ENCODE results near the gene NFKBIL1. TPM values are rescaled to one million over a fixed set of nuclear protein-coding genes. Genes with fewer than 3 reads are reported as not detected.

The NFKBIL1 gene
- total and polyA plus RNA-seq, 9 of the 15 experiments (the other 6 are each of a cell fraction or from before 2014, with no cell fraction given), result 0.49 to 33.1 (median 7.6) TPM

DNA sequence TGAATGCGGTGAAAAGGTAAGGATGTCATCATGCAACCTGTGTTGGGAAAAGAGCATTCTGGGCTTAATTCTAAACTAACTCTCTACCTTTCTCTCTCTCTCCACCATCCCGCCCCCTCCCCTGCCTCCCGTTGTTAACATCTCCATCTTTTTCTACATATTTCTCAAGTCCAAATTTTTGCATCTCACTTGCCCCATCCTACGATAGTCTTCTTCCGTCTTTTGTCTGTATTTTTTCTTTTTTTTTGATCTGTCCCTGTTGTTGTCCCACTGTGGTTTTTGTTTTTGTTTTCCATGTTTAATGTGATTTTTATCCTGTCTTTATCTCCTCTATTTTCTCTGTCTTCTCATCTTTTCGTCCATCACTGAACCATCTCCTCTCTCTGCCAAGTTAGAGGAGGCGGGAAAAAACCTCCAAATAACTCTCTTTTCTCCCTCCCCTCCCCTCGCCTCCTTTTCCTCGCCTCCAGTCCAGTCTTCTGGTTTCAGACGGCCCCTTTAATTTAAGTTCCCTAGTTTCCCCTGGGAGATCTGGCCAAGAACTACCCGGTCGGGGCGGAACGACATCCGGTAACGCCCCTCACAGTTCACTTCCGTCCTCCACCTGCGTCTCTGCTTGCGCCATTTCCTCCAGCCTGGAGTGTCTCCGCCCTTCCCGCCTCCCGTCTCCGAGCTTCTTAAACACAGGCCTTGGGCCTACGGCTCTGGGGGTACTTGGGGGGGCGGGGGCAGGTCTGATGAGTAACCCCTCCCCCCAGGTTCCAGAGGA, at the start of gene NFKBIL1 (continued):
- TF ChIP-seq, protein P1, sequence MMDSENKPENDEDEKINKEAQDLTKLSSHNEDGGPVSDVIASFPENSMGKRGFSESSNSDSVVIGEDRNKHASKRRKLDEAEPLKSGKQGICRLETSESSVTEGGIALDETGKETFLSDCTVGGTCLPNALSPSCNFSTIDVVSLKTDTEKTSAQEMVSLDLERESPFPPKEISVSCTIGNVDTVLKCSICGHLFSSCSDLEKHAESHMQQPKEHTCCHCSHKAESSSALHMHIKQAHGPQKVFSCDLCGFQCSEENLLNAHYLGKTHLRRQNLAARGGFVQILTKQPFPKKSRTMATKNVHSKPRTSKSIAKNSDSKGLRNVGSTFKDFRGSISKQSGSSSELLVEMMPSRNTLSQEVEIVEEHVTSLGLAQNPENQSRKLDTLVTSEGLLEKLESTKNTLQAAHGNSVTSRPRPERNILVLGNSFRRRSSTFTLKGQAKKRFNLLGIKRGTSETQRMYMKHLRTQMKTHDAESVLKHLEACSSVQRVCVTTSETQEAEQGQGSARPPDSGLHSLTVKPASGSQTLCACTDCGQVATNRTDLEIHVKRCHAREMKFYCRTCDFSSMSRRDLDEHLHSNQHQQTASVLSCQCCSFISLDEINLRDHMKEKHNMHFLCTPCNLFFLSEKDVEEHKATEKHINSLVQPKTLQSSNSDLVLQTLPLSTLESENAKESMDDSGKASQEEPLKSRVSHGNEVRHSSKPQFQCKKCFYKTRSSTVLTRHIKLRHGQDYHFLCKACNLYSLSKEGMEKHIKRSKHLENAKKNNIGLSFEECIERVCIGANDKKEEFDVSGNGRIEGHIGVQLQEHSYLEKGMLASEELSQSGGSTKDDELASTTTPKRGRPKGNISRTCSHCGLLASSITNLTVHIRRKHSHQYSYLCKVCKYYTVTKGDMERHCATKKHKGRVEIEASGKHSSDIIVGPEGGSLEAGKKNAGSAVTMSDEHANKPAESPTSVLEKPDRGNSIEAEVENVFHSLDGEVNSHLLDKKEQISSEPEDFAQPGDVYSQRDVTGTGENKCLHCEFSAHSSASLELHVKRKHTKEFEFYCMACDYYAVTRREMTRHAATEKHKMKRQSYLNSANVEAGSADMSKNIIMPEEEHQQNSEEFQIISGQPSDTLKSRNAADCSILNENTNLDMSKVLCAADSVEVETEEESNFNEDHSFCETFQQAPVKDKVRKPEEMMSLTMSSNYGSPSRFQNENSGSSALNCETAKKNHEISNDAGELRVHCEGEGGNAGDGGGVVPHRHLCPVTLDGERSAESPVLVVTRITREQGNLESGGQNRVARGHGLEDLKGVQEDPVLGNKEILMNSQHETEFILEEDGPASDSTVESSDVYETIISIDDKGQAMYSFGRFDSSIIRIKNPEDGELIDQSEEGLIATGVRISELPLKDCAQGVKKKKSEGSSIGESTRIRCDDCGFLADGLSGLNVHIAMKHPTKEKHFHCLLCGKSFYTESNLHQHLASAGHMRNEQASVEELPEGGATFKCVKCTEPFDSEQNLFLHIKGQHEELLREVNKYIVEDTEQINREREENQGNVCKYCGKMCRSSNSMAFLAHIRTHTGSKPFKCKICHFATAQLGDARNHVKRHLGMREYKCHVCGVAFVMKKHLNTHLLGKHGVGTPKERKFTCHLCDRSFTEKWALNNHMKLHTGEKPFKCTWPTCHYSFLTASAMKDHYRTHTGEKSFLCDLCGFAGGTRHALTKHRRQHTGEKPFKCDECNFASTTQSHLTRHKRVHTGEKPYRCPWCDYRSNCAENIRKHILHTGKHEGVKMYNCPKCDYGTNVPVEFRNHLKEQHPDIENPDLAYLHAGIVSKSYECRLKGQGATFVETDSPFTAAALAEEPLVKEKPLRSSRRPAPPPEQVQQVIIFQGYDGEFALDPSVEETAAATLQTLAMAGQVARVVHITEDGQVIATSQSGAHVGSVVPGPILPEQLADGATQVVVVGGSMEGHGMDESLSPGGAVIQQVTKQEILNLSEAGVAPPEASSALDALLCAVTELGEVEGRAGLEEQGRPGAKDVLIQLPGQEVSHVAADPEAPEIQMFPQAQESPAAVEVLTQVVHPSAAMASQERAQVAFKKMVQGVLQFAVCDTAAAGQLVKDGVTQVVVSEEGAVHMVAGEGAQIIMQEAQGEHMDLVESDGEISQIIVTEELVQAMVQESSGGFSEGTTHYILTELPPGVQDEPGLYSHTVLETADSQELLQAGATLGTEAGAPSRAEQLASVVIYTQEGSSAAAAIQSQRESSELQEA (IDR thresholded peaks at IDR 0.05; ENCODE audit: low read depth), result peak; percentile 58; the same call in 1 of the 2 replicates
- TF ChIP-seq, protein P2, sequence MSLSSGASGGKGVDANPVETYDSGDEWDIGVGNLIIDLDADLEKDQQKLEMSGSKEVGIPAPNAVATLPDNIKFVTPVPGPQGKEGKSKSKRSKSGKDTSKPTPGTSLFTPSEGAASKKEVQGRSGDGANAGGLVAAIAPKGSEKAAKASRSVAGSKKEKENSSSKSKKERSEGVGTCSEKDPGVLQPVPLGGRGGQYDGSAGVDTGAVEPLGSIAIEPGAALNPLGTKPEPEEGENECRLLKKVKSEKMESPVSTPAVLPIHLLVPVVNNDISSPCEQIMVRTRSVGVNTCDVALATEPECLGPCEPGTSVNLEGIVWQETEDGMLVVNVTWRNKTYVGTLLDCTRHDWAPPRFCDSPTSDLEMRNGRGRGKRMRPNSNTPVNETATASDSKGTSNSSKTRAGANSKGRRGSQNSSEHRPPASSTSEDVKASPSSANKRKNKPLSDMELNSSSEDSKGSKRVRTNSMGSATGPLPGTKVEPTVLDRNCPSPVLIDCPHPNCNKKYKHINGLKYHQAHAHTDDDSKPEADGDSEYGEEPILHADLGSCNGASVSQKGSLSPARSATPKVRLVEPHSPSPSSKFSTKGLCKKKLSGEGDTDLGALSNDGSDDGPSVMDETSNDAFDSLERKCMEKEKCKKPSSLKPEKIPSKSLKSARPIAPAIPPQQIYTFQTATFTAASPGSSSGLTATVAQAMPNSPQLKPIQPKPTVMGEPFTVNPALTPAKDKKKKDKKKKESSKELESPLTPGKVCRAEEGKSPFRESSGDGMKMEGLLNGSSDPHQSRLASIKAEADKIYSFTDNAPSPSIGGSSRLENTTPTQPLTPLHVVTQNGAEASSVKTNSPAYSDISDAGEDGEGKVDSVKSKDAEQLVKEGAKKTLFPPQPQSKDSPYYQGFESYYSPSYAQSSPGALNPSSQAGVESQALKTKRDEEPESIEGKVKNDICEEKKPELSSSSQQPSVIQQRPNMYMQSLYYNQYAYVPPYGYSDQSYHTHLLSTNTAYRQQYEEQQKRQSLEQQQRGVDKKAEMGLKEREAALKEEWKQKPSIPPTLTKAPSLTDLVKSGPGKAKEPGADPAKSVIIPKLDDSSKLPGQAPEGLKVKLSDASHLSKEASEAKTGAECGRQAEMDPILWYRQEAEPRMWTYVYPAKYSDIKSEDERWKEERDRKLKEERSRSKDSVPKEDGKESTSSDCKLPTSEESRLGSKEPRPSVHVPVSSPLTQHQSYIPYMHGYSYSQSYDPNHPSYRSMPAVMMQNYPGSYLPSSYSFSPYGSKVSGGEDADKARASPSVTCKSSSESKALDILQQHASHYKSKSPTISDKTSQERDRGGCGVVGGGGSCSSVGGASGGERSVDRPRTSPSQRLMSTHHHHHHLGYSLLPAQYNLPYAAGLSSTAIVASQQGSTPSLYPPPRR (CRISPR knock-in tag; IDR thresholded peaks at IDR 0.05; ENCODE audit: borderline replicate concordance), result no peak
- peak; percentile 33 for TF ChIP-seq ZFP36 (IDR thresholded peaks at IDR 0.05; ENCODE audit: low read depth, low read length, partially characterized antibody)
- TF ChIP-seq KDM4B (IDR thresholded peaks at IDR 0.05; ENCODE audit: borderline replicate concordance in 2 of 2, low read depth in 1 of 2), result peak in 1 of 2 experiments; percentile 99; a peak in 2 of 4 replicates
- peak in 1 of 2 experiments; percentile 85 for TF ChIP-seq MAZ (CRISPR knock-in tag; conservative IDR thresholded peaks at IDR 0.05 in 1 of 2, IDR thresholded peaks at IDR 0.05 in 1 of 2)
- peak; percentile 51; the same call in 1 of the 2 replicates for TF ChIP-seq BCOR (IDR thresholded peaks at IDR 0.05)
- TF ChIP-seq TAF9B (IDR thresholded peaks at IDR 0.05; ENCODE audit: partially characterized antibody), result peak; percentile 87
- TF ChIP-seq DPF2 (IDR thresholded peaks at IDR 0.05), result peak; percentile 69
- TF ChIP-seq, protein P3, sequence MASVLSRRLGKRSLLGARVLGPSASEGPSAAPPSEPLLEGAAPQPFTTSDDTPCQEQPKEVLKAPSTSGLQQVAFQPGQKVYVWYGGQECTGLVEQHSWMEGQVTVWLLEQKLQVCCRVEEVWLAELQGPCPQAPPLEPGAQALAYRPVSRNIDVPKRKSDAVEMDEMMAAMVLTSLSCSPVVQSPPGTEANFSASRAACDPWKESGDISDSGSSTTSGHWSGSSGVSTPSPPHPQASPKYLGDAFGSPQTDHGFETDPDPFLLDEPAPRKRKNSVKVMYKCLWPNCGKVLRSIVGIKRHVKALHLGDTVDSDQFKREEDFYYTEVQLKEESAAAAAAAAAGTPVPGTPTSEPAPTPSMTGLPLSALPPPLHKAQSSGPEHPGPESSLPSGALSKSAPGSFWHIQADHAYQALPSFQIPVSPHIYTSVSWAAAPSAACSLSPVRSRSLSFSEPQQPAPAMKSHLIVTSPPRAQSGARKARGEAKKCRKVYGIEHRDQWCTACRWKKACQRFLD (CRISPR knock-in tag; IDR thresholded peaks at IDR 0.05), result no peak
- no peak; a peak in 1 of 3 replicates for TF ChIP-seq CBX3 (IDR thresholded peaks at IDR 0.05; ENCODE audit: borderline replicate concordance in 1 of 2, low read length in 2 of 2)
- TF ChIP-seq WHSC1 (IDR thresholded peaks at IDR 0.05; ENCODE audit: low read length), result no peak
- no peak for TF ChIP-seq ZNF780A (CRISPR knock-in tag; IDR thresholded peaks at IDR 0.05)
